ENCODE measurements around the gene RAI1. TPM values are rescaled to one million over a fixed set of nuclear protein-coding genes. Genes with fewer than 3 reads are reported as not detected.

RAI1 gene
- total and polyA plus RNA-seq, 2 experiments from 2014 or later, result 0.87 to 0.89 TPM

DNA sequence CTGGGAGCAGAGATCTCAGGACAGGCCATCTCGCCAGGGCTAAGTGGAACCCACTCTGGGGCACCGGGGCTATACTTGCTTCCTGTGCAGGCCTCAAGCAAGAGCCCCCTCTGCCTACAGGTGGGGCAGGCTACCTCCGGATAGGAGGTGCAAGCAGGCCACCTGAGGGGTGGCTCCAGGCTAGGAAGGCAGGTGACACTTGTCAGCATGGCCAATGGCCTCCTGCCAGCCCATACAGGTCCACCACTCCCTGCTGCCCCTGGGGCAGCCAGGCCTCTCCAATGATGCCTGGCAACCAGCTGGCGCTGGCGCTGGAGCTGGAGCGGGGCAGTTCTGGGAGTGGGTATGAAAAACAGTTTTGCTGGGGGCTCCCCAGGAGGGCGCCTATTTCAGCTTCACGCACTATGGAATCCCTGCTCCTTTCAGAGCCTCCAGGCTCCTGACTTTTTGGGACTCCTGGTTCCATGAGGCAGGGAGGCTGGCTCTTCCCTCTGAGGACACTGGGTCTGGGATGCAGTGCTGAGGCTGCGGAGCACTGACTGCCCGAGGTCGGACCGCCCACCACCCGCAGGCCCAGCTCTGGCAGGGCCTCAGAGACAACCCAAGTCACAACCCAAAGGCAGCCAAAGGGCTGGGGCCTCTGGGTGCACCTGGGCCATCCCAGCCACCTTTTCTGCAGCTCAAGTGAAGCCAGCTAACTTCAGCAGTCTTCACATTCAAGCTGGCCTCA lies 164.0 kb downstream of the RAI1 start:
- no peaks in the 10 kb centered on the region for H3K9me2 ChIP-seq (ENCODE audit: insufficient read depth)
- Mint-ChIP-seq H3K27me3 (ENCODE audit: insufficient read depth, low read depth, poor library complexity) (peaks cover 27% of the 10 kb centered on the region), H3K4me3 (no peak overlapping the region; the same call in 2 of the 3 replicates), H3K27ac (no peak overlapping the region), H3K36me3 (ENCODE audit: low read depth) (no peaks in the 10 kb centered on the region), H3K4me1 (peaks cover 57% of the 10 kb centered on the region), H3K9me3 (no peaks in the 10 kb centered on the region; the same call in 2 of the 3 replicates)
- H3K4me2 ChIP-seq, result no peak overlapping the region
- no peak overlapping the region for H2AFZ ChIP-seq
- H3K4me3 ChIP-seq, result no peak overlapping the region
- DNase-seq (ENCODE audit: low spot score) (no peak), ATAC-seq (no peak)
- peaks cover 20% of the 10 kb centered on the region for H3K4me1 ChIP-seq (ENCODE audit: insufficient read depth)
- no peaks in the 10 kb centered on the region for H4K20me1 ChIP-seq (replicated peaks; ENCODE audit: insufficient read depth)
- TF ChIP-seq, protein P1, sequence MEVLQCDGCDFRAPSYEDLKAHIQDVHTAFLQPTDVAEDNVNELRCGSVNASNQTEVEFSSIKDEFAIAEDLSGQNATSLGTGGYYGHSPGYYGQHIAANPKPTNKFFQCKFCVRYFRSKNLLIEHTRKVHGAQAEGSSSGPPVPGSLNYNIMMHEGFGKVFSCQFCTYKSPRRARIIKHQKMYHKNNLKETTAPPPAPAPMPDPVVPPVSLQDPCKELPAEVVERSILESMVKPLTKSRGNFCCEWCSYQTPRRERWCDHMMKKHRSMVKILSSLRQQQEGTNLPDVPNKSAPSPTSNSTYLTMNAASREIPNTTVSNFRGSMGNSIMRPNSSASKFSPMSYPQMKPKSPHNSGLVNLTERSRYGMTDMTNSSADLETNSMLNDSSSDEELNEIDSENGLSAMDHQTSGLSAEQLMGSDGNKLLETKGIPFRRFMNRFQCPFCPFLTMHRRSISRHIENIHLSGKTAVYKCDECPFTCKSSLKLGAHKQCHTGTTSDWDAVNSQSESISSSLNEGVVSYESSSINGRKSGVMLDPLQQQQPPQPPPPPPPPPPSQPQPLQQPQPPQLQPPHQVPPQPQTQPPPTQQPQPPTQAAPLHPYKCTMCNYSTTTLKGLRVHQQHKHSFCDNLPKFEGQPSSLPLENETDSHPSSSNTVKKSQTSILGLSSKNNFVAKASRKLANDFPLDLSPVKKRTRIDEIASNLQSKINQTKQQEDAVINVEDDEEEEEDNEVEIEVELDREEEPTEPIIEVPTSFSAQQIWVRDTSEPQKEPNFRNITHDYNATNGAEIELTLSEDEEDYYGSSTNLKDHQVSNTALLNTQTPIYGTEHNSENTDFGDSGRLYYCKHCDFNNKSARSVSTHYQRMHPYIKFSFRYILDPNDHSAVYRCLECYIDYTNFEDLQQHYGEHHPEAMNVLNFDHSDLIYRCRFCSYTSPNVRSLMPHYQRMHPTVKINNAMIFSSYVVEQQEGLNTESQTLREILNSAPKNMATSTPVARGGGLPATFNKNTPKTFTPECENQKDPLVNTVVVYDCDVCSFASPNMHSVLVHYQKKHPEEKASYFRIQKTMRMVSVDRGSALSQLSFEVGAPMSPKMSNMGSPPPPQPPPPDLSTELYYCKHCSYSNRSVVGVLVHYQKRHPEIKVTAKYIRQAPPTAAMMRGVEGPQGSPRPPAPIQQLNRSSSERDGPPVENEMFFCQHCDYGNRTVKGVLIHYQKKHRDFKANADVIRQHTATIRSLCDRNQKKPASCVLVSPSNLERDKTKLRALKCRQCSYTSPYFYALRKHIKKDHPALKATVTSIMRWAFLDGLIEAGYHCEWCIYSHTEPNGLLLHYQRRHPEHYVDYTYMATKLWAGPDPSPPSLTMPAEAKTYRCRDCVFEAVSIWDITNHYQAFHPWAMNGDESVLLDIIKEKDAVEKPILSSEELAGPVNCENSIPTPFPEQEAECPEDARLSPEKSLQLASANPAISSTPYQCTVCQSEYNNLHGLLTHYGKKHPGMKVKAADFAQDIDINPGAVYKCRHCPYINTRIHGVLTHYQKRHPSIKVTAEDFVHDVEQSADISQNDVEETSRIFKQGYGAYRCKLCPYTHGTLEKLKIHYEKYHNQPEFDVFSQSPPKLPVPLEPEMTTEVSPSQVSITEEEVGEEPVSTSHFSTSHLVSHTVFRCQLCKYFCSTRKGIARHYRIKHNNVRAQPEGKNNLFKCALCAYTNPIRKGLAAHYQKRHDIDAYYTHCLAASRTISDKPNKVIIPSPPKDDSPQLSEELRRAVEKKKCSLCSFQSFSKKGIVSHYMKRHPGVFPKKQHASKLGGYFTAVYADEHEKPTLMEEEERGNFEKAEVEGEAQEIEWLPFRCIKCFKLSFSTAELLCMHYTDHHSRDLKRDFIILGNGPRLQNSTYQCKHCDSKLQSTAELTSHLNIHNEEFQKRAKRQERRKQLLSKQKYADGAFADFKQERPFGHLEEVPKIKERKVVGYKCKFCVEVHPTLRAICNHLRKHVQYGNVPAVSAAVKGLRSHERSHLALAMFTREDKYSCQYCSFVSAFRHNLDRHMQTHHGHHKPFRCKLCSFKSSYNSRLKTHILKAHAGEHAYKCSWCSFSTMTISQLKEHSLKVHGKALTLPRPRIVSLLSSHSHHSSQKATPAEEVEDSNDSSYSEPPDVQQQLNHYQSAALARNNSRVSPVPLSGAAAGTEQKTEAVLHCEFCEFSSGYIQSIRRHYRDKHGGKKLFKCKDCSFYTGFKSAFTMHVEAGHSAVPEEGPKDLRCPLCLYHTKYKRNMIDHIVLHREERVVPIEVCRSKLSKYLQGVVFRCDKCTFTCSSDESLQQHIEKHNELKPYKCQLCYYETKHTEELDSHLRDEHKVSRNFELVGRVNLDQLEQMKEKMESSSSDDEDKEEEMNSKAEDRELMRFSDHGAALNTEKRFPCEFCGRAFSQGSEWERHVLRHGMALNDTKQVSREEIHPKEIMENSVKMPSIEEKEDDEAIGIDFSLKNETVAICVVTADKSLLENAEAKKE (CRISPR knock-in tag; IDR thresholded peaks at IDR 0.05), result no peak
- TF ChIP-seq ZNF331 (CRISPR knock-in tag; IDR thresholded peaks at IDR 0.05; ENCODE audit: low read depth) (no peak), JUNB (IDR thresholded peaks at IDR 0.05; ENCODE audit: unreplicated experiment) (no peak), EZH2 (IDR thresholded peaks at IDR 0.05; ENCODE audit: low read depth, unreplicated experiment) (no peak), CREB1 (CRISPR knock-in tag; IDR thresholded peaks at IDR 0.05; ENCODE audit: low read depth) (no peak), POLR2AphosphoS5 (IDR thresholded peaks at IDR 0.05; ENCODE audit: low read depth) (no peak), ZNF114 (CRISPR knock-in tag; IDR thresholded peaks at IDR 0.05) (no peak)
- TF ChIP-seq, protein P2, sequence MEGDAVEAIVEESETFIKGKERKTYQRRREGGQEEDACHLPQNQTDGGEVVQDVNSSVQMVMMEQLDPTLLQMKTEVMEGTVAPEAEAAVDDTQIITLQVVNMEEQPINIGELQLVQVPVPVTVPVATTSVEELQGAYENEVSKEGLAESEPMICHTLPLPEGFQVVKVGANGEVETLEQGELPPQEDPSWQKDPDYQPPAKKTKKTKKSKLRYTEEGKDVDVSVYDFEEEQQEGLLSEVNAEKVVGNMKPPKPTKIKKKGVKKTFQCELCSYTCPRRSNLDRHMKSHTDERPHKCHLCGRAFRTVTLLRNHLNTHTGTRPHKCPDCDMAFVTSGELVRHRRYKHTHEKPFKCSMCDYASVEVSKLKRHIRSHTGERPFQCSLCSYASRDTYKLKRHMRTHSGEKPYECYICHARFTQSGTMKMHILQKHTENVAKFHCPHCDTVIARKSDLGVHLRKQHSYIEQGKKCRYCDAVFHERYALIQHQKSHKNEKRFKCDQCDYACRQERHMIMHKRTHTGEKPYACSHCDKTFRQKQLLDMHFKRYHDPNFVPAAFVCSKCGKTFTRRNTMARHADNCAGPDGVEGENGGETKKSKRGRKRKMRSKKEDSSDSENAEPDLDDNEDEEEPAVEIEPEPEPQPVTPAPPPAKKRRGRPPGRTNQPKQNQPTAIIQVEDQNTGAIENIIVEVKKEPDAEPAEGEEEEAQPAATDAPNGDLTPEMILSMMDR (conservative IDR thresholded peaks at IDR 0.05; ENCODE audit: low read depth in 2 of 2), result no peak
- H3K27me3 ChIP-seq (ENCODE audit: insufficient read depth), result no peaks in the 10 kb centered on the region
- no peak overlapping the region for H3K27ac ChIP-seq (ENCODE audit: low read depth)
- no peaks in the 10 kb centered on the region for H3K36me3 ChIP-seq (ENCODE audit: insufficient read depth)
- no peaks in the 10 kb centered on the region for H3K79me2 ChIP-seq (replicated peaks; ENCODE audit: insufficient read depth)
- H3F3A ChIP-seq (replicated peaks; ENCODE audit: low read depth), result peaks cover 6% of the 10 kb centered on the region; the same call in 1 of the 2 replicates

Data from GM23338 (cell line).